K562 (cell line): ENCODE measurements around the gene TMEM39B. TPM values are rescaled to one million over a fixed set of nuclear protein-coding genes. Genes with fewer than 3 reads are reported as not detected.

Experiments used
- CBFA2T3 ChIP-seq: fragments of 450-650 bp; IDR thresholded peaks from 2 replicates; pipeline ENCODE4 v1.6.1; 2017
- CREBBP ChIP-seq: IDR thresholded peaks from one replicate; pipeline ENCODE4 v1.6.1; 2012; ENCODE audit warnings: low read depth, mild to moderate bottlenecking, control low read depth, inconsistent platforms, low read length
- E2F1 ChIP-seq: sonication (generic); formaldehyde crosslinking; IDR thresholded peaks from 2 replicates; pipeline ENCODE4 v1.8.1; 2023; ENCODE audit warnings: mild to moderate bottlenecking, missing genetic modification reagents, moderate library complexity
- FIP1L1 ChIP-seq: fragments of 200-400 bp; formaldehyde crosslinking; IDR thresholded peaks from 2 replicates; pipeline ENCODE4 v1.6.1; 2018; ENCODE audit warnings: mild to moderate bottlenecking, low read depth, low read length; ENCODE audit not compliant: poor library complexity, severe bottlenecking
- GTF2A2 ChIP-seq: IDR thresholded peaks from 2 replicates; pipeline ENCODE4 v1.6.1; 2016; ENCODE audit warnings: mild to moderate bottlenecking, missing genetic modification characterization, missing compliant biosample characterization
- HBP1 ChIP-seq: fragments of 450-650 bp; formaldehyde crosslinking; IDR thresholded peaks from 2 replicates; pipeline ENCODE4 v1.4.0; 2022; ENCODE audit warnings: missing genetic modification characterization
- HSF4 ChIP-seq: fragments of 250-450 bp; sonication (Bioruptor Pico); IDR thresholded peaks from 2 replicates; pipeline ENCODE4 v2.1.2; 2022; ENCODE audit warnings: mild to moderate bottlenecking, moderate library complexity, borderline replicate concordance
- KLF13 ChIP-seq: fragments of 450-650 bp; IDR thresholded peaks from 2 replicates; pipeline ENCODE4 v1.6.1; 2016; ENCODE audit warnings: missing genetic modification characterization, low read depth, mild to moderate bottlenecking, missing compliant biosample characterization, moderate library complexity, borderline replicate concordance
- KLF6 ChIP-seq: fragments of 250-450 bp; sonication (Bioruptor Pico); IDR thresholded peaks from 2 replicates; pipeline ENCODE4 v1.4.0; 2020; ENCODE audit warnings: mild to moderate bottlenecking, moderate library complexity, borderline replicate concordance
- MAX ChIP-seq: sonication (generic); formaldehyde crosslinking; IDR thresholded peaks from 2 replicates; pipeline ENCODE4 v1.9.0; 2022; ENCODE audit warnings: mild to moderate bottlenecking, missing genetic modification reagents
- MAZ ChIP-seq, 2 experiments: fragments of 450-650 bp in 1 of 2; sonication (generic) in 1 of 2; formaldehyde crosslinking; IDR thresholded peaks in 1 of 2; conservative IDR thresholded peaks in 1 of 2; 2 replicates each; pipeline versions ENCODE4 v1.4.0 to v1.5.0; 2020; ENCODE audit warnings: mild to moderate bottlenecking in 1 of 2, missing genetic modification reagents in 1 of 2
- NCOA2 ChIP-seq, 2 experiments: fragments of 450-650 bp; IDR thresholded peaks; 2 replicates each; pipeline ENCODE4 v1.6.1; 2018; ENCODE audit warnings: mild to moderate bottlenecking in 2 of 2, moderate library complexity in 1 of 2; ENCODE audit not compliant: partially characterized antibody in 2 of 2
- NCOA4 ChIP-seq: fragments of 450-650 bp; IDR thresholded peaks from 2 replicates; pipeline ENCODE4 v1.6.1; 2018; ENCODE audit warnings: mild to moderate bottlenecking; ENCODE audit not compliant: partially characterized antibody
- NFRKB ChIP-seq: fragments of 450-650 bp; IDR thresholded peaks from 2 replicates; pipeline ENCODE4 v1.6.1; 2016; ENCODE audit warnings: low read depth
- PHTF2 ChIP-seq: fragments of 250-450 bp; sonication (Bioruptor Pico); IDR thresholded peaks from 2 replicates; pipeline ENCODE4 v1.5.0; 2021; ENCODE audit warnings: mild to moderate bottlenecking
- PTRF ChIP-seq: fragments of 450-650 bp; IDR thresholded peaks from 2 replicates; pipeline ENCODE4 v1.6.1; 2016; ENCODE audit warnings: mild to moderate bottlenecking, missing genetic modification characterization, missing compliant biosample characterization
- RB1 ChIP-seq: fragments of 450-650 bp; IDR thresholded peaks from 2 replicates; pipeline ENCODE4 v1.6.1; 2017; ENCODE audit warnings: low read depth, mild to moderate bottlenecking
- RBBP5 ChIP-seq: fragments of 200-600 bp; sonication (generic); IDR thresholded peaks from 2 replicates; pipeline ENCODE4 v1.6.1; 2012; ENCODE audit warnings: borderline replicate concordance, mild to moderate bottlenecking, low read length, control low read depth, inconsistent platforms; ENCODE audit not compliant: insufficient read depth, poor library complexity, severe bottlenecking
- RFX1 ChIP-seq: fragments of 450-650 bp; IDR thresholded peaks from 2 replicates; pipeline ENCODE4 v1.6.1; 2016; ENCODE audit warnings: mild to moderate bottlenecking, moderate library complexity
- TAL1 ChIP-seq: fragments of 450-650 bp; IDR thresholded peaks from 2 replicates; pipeline ENCODE4 v1.6.1; 2016; ENCODE audit warnings: mild to moderate bottlenecking
- TEAD4 ChIP-seq, 2 experiments: sonication (generic) in 1 of 2; formaldehyde crosslinking in 1 of 2; IDR thresholded peaks; 2 replicates each; pipeline versions ENCODE4 v1.6.1 to v1.8.0; 2012 to 2022; ENCODE audit warnings: borderline replicate concordance in 1 of 2, inconsistent platforms in 1 of 2, low read length in 1 of 2, mild to moderate bottlenecking in 1 of 2, missing genetic modification reagents in 1 of 2
- ZKSCAN3 ChIP-seq: fragments of 250-450 bp; sonication (Bioruptor Pico); IDR thresholded peaks from 2 replicates; pipeline ENCODE4 v1.4.0; 2020
- ZNF165 ChIP-seq: fragments of 250-450 bp; sonication (Bioruptor Pico); IDR thresholded peaks from 2 replicates; pipeline ENCODE4 v1.4.0; 2020; ENCODE audit warnings: borderline replicate concordance
- ZNF316 ChIP-seq: fragments of 450-650 bp; IDR thresholded peaks from 2 replicates; pipeline ENCODE4 v1.6.1; 2016
- ZNF740 ChIP-seq, 3 experiments: fragments of 200-800 bp in 1 of 3; sonication (Bioruptor generic) in 1 of 3; sonication (generic) in 1 of 3; formaldehyde crosslinking in 1 of 3; IDR thresholded peaks; 2 replicates each; pipeline versions ENCODE4 v1.6.1 to v1.8.0; 2016 to 2022; ENCODE audit warnings: mild to moderate bottlenecking in 2 of 3, missing compliant biosample characterization in 2 of 3, missing genetic modification characterization in 2 of 3, missing genetic modification reagents in 1 of 3
- polyA plus RNA-seq, 8 experiments: library from polyadenylated mRNA; depleted of rRNA in 4 of 8; stranded (reverse) in 5 of 8; unstranded in 3 of 8; fragments of >200 nt; fragmentation: Nextera tagmentation in 2 of 8; fragmentation: Illumina TruSeq in 1 of 8; extraction: Ambion mirVana in 2 of 8; extraction: Trizol in 1 of 8; gene quantifications; 2 replicates each; pipeline versions ENCODE4 v1.2.1 to v1.2.3, GENCODE V29; 2011 to 2014; ENCODE audit warnings: inconsistent platforms in 1 of 8, missing spikeins in 1 of 8
- total RNA-seq, 7 experiments: library from RNA; depleted of rRNA in 6 of 7; stranded (reverse); fragments of >200 nt in 6 of 7; fragmentation: Illumina TruSeq in 2 of 7; extraction: Trizol in 2 of 7; gene quantifications; 2 replicates each; pipeline versions ENCODE4 v1.2.1 to v1.2.3, GENCODE V29; 2011 to 2021; ENCODE audit warnings: low replicate concordance in 1 of 7

Gene TMEM39B
- total and polyA plus RNA-seq, 9 of the 15 experiments (the other 6 are each of a cell fraction or from before 2014, with no cell fraction given), result 0.92 to 28.5 (median 9.7) TPM

- no peak for TF ChIP-seq HBP1 (CRISPR knock-in tag)
- TF ChIP-seq KLF6 (CRISPR knock-in tag), result no peak
- no peak for TF ChIP-seq GTF2A2 (tag)
- no peak for TF ChIP-seq ZNF165 (CRISPR knock-in tag)
- TF ChIP-seq ZNF740 (CRISPR knock-in tag; IDR thresholded peaks at IDR 0.05), result no peak
- no peak for TF ChIP-seq ZNF740 (tag; IDR thresholded peaks at IDR 0.05)
- TF ChIP-seq PTRF (tag), result no peak
- peak; percentile 93 for TF ChIP-seq TEAD4 (IDR thresholded peaks at IDR 0.05; ENCODE audit: low read length)
- TF ChIP-seq TEAD4 (CRISPR knock-in tag; IDR thresholded peaks at IDR 0.05; ENCODE audit: borderline replicate concordance), result no peak
- TF ChIP-seq FIP1L1, result no peak
- TF ChIP-seq RFX1, result no peak
- TF ChIP-seq NCOA4, result no peak
- no peak for TF ChIP-seq CREBBP
- TF ChIP-seq NFRKB, result no peak
- no peak for TF ChIP-seq MAX (CRISPR knock-in tag)
- TF ChIP-seq RB1, result no peak
- TF ChIP-seq NCOA2 (IDR thresholded peaks at IDR 0.05; ENCODE audit: partially characterized antibody in 2 of 2), result peak in 1 of 2 experiments; percentile 52
- no peak; a peak in 1 of 4 replicates for TF ChIP-seq MAZ (CRISPR knock-in tag; conservative IDR thresholded peaks at IDR 0.05 in 1 of 2, IDR thresholded peaks at IDR 0.05 in 1 of 2)
- no peak for TF ChIP-seq ZKSCAN3
- TF ChIP-seq ZNF316, result peak; percentile 81
- no peak for TF ChIP-seq KLF13
- TF ChIP-seq CBFA2T3, result peak; percentile 93
- TF ChIP-seq TAL1, result peak; percentile 88
- no peak for TF ChIP-seq E2F1
- no peak for TF ChIP-seq PHTF2
- TF ChIP-seq RBBP5, result no peak
- TF ChIP-seq HSF4 (CRISPR knock-in tag), result no peak
Measured at GRCh38 chr1:32127409-32128198, 54.9 kb downstream of the TMEM39B start (continued).
